ENCODE data around the gene CYREN. TPM values are rescaled to one million over a fixed set of nuclear protein-coding genes. Genes with fewer than 3 reads are reported as not detected.

CYREN gene
- total RNA-seq, 1 donor from 2014 or later = 35.4 TPM

Small RNA genes within 50 kb of the gene (small RNA-seq; reads per million reads assigned to genes)
- gene MIR6509 (ENCODE audit: low replicate concordance) = not detected

Other genes with a start within 250 kb of the CYREN start
- 0.62 TPM for gene AGBL3, start 184.2 kb downstream of the CYREN start, total RNA-seq
- gene TMEM140, start 22.6 kb downstream of the CYREN start, total RNA-seq = 4.0 TPM
- 18.9 TPM for gene WDR91, start 40.8 kb upstream of the CYREN start, total RNA-seq
- not detected for gene STRA8, start 63.1 kb upstream of the CYREN start, total RNA-seq